PC-9 (cell line): ENCODE results near the gene ACER2. TPM values are rescaled to one million over a fixed set of nuclear protein-coding genes. Genes with fewer than 3 reads are reported as not detected.

ENCODE experiments used
- BruUV-seq: library from RNA; stranded (reverse); fragments of 400-500 nt; replicated peaks from 2 replicates; lab custom pipeline; 2021; lab: Mats Ljungman, UMichigan
- CTCF ChIA-PET: fragments of 300-600 bp; sonication (Branson Sonifier 250); formaldehyde crosslinking; loops from one replicate; lab custom pipeline; 2022; ENCODE audit warnings: antibody characterized with exemption; lab: Charles Lee
- POLR2A ChIA-PET: fragments of 300-600 bp; sonication (Branson Sonifier 250); formaldehyde crosslinking; loops from one replicate; lab custom pipeline; 2022; ENCODE audit warnings: antibody characterized with exemption; ENCODE audit not compliant: unreplicated experiment; lab: Charles Lee
- DNase-seq, 2 experiments: peaks; one replicate each; pipeline versions ENCODE4 v3.0.0 to v3.0.0-alpha.2; 2015 to 2022; ENCODE audit warnings: mixed read lengths in 1 of 2
- H2AFZ ChIP-seq: fragments of 200-600 bp; sonication (generic); 2 replicates; pipeline ENCODE4 v1.8.1; 2017; ENCODE audit warnings: antibody characterized with exemption
- H3F3A ChIP-seq: fragments of 200-600 bp; sonication (generic); 2 replicates; pipeline ENCODE4 v1.8.1; 2017; ENCODE audit warnings: antibody characterized with exemption, mild to moderate bottlenecking, low read depth; ENCODE audit not compliant: insufficient read depth
- H3K27ac ChIP-seq: fragments of 200-600 bp; sonication (generic); 2 replicates; pipeline ENCODE4 v1.6.1; 2016; ENCODE audit warnings: mixed run types
- H3K27me3 ChIP-seq: fragments of 200-600 bp; sonication (generic); 2 replicates; pipeline ENCODE4 v1.6.1; 2016; ENCODE audit warnings: low read depth, mixed run types; ENCODE audit not compliant: insufficient read depth
- H3K36me3 ChIP-seq: fragments of 200-600 bp; sonication (generic); 2 replicates; pipeline ENCODE4 v1.6.1; 2016; ENCODE audit warnings: low read depth, mixed run types
- H3K4me1 ChIP-seq: fragments of 200-600 bp; sonication (generic); replicated peaks from 2 replicates; pipeline ENCODE4 v1.6.1; 2016; ENCODE audit warnings: mixed run types; ENCODE audit not compliant: insufficient read depth
- H3K4me2 ChIP-seq: fragments of 200-600 bp; sonication (generic); 2 replicates; pipeline ENCODE4 v1.6.1; 2017; ENCODE audit warnings: mixed run types
- H3K4me3 ChIP-seq: fragments of 200-600 bp; sonication (generic); 2 replicates; pipeline ENCODE4 v1.6.1; 2016; ENCODE audit warnings: mixed run types
- H3K79me2 ChIP-seq: fragments of 200-600 bp; sonication (generic); 2 replicates; pipeline ENCODE4 v1.6.1; 2017; ENCODE audit warnings: low read depth, mixed run types
- H3K9me2 ChIP-seq: fragments of 200-600 bp; sonication (generic); 2 replicates; pipeline ENCODE4 v1.8.1; 2017; ENCODE audit warnings: mild to moderate bottlenecking; ENCODE audit not compliant: insufficient read depth
- H3K9me3 ChIP-seq: fragments of 200-600 bp; sonication (generic); 2 replicates; pipeline ENCODE4 v1.8.1; 2016; ENCODE audit warnings: low read depth; ENCODE audit not compliant: insufficient read depth
- H4K20me1 ChIP-seq: fragments of 200-600 bp; sonication (generic); 2 replicates; pipeline ENCODE4 v1.8.1; 2017; ENCODE audit not compliant: insufficient read depth
- EZH2 ChIP-seq: fragments of 200-600 bp; sonication (generic); IDR thresholded peaks from 2 replicates; pipeline ENCODE4 v1.8.0; 2017; ENCODE audit warnings: antibody characterized with exemption, low read depth
- intact Hi-C: fragments of 100-400 bp; cut with micrococcal nuclease; formaldehyde crosslinking; loops from one replicate; pipeline ENCODE4 v1.10.0; 2022; ENCODE audit not compliant: unreplicated experiment
- total RNA-seq: library from RNA; stranded (reverse); gene quantifications from 2 replicates; pipeline ENCODE4 v1.2.3, GENCODE V29; 2021
- TF ChIP-seq, protein P1 (sequence below): fragments of 200-600 bp; sonication (generic); conservative IDR thresholded peaks from 2 replicates; pipeline ENCODE4 v1.6.1; 2017; ENCODE audit warnings: mixed run types, antibody characterized with exemption, mild to moderate bottlenecking, moderate library complexity

ACER2 gene
- total RNA-seq, 1 experiment from 2014 or later: 4.3 TPM

DNA sequence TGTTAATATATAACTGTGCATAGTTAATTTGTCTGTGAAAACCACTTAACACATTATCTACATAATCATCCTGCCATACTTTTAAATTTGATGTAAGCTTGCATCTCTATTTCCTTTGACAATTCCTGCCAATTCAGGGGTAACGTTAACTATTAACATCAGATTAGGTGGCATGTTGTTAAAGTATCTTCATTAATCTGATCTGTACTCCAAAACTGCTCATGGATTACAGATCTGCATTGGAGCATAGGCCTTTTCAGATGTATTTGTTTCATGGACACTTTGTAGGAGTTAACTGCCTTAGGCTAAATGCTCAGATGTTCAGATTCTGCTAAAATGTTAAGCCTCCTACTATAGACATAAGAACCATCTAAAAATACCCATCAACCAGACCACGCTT lies 31.9 kb upstream of the ACER2 start:
- POLR2A ChIA-PET: no interaction called here
- DNase-seq: no peak
- H4K20me1 ChIP-seq: peaks cover 37% of the 10 kb centered on the region
- no peaks in the 10 kb centered on the region for H3K9me3 ChIP-seq
- peaks cover 59% of the 10 kb centered on the region for H3K36me3 ChIP-seq
- CTCF ChIA-PET: no interaction called here
- peaks cover 42% of the 10 kb centered on the region for H3K79me2 ChIP-seq
- peaks cover 77% of the 10 kb centered on the region for H3F3A ChIP-seq
- H3K27me3 ChIP-seq: no peaks in the 10 kb centered on the region
- no TSS peak for BruUV-seq
- H3K27ac ChIP-seq: peak overlapping the region; percentile 94; the same call in 1 of the 2 replicates
- H3K4me3 ChIP-seq: peak overlapping the region; percentile 98; the same call in 1 of the 2 replicates
- TF ChIP-seq EZH2: no peak
- TF ChIP-seq, protein P1, sequence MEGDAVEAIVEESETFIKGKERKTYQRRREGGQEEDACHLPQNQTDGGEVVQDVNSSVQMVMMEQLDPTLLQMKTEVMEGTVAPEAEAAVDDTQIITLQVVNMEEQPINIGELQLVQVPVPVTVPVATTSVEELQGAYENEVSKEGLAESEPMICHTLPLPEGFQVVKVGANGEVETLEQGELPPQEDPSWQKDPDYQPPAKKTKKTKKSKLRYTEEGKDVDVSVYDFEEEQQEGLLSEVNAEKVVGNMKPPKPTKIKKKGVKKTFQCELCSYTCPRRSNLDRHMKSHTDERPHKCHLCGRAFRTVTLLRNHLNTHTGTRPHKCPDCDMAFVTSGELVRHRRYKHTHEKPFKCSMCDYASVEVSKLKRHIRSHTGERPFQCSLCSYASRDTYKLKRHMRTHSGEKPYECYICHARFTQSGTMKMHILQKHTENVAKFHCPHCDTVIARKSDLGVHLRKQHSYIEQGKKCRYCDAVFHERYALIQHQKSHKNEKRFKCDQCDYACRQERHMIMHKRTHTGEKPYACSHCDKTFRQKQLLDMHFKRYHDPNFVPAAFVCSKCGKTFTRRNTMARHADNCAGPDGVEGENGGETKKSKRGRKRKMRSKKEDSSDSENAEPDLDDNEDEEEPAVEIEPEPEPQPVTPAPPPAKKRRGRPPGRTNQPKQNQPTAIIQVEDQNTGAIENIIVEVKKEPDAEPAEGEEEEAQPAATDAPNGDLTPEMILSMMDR: no peak
- no peaks in the 10 kb centered on the region for H3K9me2 ChIP-seq
- H3K4me1 ChIP-seq: peaks cover 28% of the 10 kb centered on the region
- H2AFZ ChIP-seq: no peak overlapping the region
- intact Hi-C loops: no loop called here
- peak overlapping the region; percentile 87 for H3K4me2 ChIP-seq

DNA sequence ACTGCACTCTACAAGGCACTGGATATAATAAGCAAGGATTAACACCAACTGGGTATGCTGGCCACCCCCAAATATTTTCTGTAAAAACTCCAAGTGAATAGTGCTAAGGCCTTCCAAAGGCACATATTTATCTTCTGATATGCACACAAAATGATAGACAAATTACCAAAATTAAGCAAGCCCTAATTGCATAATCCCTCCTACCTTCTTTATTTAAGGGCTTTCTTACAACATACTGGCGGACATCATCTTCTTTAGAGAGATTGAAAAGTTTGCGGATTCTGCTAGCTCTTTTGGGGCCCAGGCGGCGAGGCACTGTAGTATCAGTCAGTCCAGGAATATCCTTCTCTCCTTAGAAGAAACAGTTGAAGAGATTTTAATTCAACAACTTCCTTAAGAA lies 30.6 kb upstream of the ACER2 start:
- Histone ChIP-seq H3K9me2 (no peaks in the 10 kb centered on the region), H3K4me3 (peak overlapping the region; percentile 98), H4K20me1 (peaks cover 37% of the 10 kb centered on the region), H3K9me3 (no peaks in the 10 kb centered on the region), H3K27ac (peak overlapping the region; percentile 94), H2AFZ (no peak overlapping the region), H3K4me1 (peaks cover 28% of the 10 kb centered on the region), H3K27me3 (no peaks in the 10 kb centered on the region), H3K36me3 (peaks cover 56% of the 10 kb centered on the region), H3K79me2 (peaks cover 42% of the 10 kb centered on the region), H3F3A (peaks cover 65% of the 10 kb centered on the region), H3K4me2 (peak overlapping the region; percentile 87)
- intact Hi-C loops: no loop called here
- POLR2A ChIA-PET: no interaction called here
- DNase-seq: no peak
- TF ChIP-seq, protein P1: no peak
- no peak for TF ChIP-seq EZH2
- CTCF ChIA-PET: no interaction called here
- BruUV-seq: no TSS peak

DNA sequence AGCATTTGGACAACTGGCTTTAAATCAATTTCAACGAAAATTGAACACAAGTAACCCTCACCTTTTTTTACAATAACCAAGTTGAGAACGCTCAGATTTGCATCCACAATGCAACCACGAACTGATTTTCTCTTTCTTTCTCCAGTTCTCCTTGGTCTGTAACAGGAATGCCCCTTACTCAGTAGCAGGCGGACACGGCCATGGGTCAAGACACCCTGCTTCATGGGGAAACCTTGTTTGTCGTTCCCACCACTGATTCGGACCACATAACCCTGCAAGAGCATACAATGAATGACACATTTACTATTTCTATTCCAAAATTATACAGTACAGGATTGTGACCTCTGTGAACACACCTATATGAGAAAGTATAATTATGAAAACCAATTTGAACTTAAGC lies 30.2 kb upstream of the ACER2 start:
- H2AFZ ChIP-seq: no peak overlapping the region
- peaks cover 28% of the 10 kb centered on the region for H3K4me1 ChIP-seq
- ChIA-PET POLR2A (interaction anchor here (0.6 kb wide), 1 partner anchor 227 kb away, joined by 3 read pairs; no protein-coding TSS in a partner anchor), CTCF (no interaction called here)
- peaks cover 37% of the 10 kb centered on the region for H4K20me1 ChIP-seq
- intact Hi-C loops: no loop called here
- no peak for TF ChIP-seq EZH2
- TF ChIP-seq, protein P1: no peak
- H3K27me3 ChIP-seq: no peaks in the 10 kb centered on the region
- H3K4me2 ChIP-seq: peak overlapping the region; percentile 87
- peak overlapping the region; percentile 98 for H3K4me3 ChIP-seq
- DNase-seq: no peak
- BruUV-seq: no TSS peak
- H3K27ac ChIP-seq: peak overlapping the region; percentile 94
- H3K36me3 ChIP-seq: peaks cover 51% of the 10 kb centered on the region
- H3K9me3 ChIP-seq: no peaks in the 10 kb centered on the region
- peaks cover 42% of the 10 kb centered on the region for H3K79me2 ChIP-seq
- H3K9me2 ChIP-seq: no peaks in the 10 kb centered on the region
- peaks cover 60% of the 10 kb centered on the region for H3F3A ChIP-seq
